COLO829 (cell line): Measurements from ENCODE around the gene FFAR3.
"Not testable (repeated sequence)": the region's sequence is repeated elsewhere in the genome, so short reads cannot be mapped to it uniquely, and the experiment has no call there.

Experiments
- DNase-seq: peaks from one replicate; pipeline ENCODE4 v3.0.0; 2012; ENCODE audit warnings: low spot score

FFAR3 gene

GRCh38 chr19:35375505-35376307 lies 17.4 kb downstream of the FFAR3 start:
- no peak for DNase-seq

GRCh38 chr19:35377656-35378055 lies 19.4 kb downstream of the FFAR3 start:
- no peak for DNase-seq

GRCh38 chr19:35378356-35378755 lies 20.1 kb downstream of the FFAR3 start:
- DNase-seq, result no peak

GRCh38 chr19:35379545-35379944 lies 21.3 kb downstream of the FFAR3 start:
- DNase-seq, result not testable (repeated sequence)

- DNase-seq, result no peak
Observed at GRCh38 chr19:35379992-35380391, 21.7 kb downstream of the FFAR3 start.

GRCh38 chr19:35380450-35381124 lies 22.3 kb downstream of the FFAR3 start:
- DNase-seq, result no peak

GRCh38 chr19:35381318-35381717 lies 23.1 kb downstream of the FFAR3 start:
- no peak for DNase-seq

- DNase-seq, result no peak
Observed at GRCh38 chr19:35381926-35382325, 23.7 kb downstream of the FFAR3 start.

- DNase-seq, result no peak
Observed at GRCh38 chr19:35383536-35383935, 25.3 kb downstream of the FFAR3 start.

GRCh38 chr19:35388277-35389054 lies 30.2 kb downstream of the FFAR3 start:
- peak; percentile 58 for DNase-seq

- DNase-seq, result peak; percentile 18
Observed at GRCh38 chr19:35389192-35389861, 31.1 kb downstream of the FFAR3 start.

GRCh38 chr19:35392742-35393715 lies 34.8 kb downstream of the FFAR3 start:
- no peak for DNase-seq

- peak; percentile 66 for DNase-seq
Observed at GRCh38 chr19:35395382-35396199, 37.3 kb downstream of the FFAR3 start.

GRCh38 chr19:35396240-35396885 lies 38.1 kb downstream of the FFAR3 start:
- DNase-seq, result no peak

GRCh38 chr19:35397064-35397463 lies 38.8 kb downstream of the FFAR3 start:
- DNase-seq, result no peak

GRCh38 chr19:35398570-35398969 lies 40.3 kb downstream of the FFAR3 start:
- no peak for DNase-seq

GRCh38 chr19:35399231-35399630 lies 41.0 kb downstream of the FFAR3 start:
- DNase-seq, result peak; percentile 26

GRCh38 chr19:35399948-35400772 lies 41.9 kb downstream of the FFAR3 start:
- DNase-seq, result no peak

GRCh38 chr19:35400773-35401100 lies 42.5 kb downstream of the FFAR3 start:
- DNase-seq, result no peak
